GM21576 (cell line): ENCODE results near the gene KREMEN1.
"Not testable (repeated sequence)": the region's sequence is repeated elsewhere in the genome, so short reads cannot be mapped to it uniquely, and the experiment has no call there.

Experiments
- ATAC-seq: cut with Tn5 transposase; IDR thresholded peaks from one replicate; pipeline ENCODE4 v1.9.1; 2021; ENCODE audit warnings: mild to moderate bottlenecking, moderate library complexity; ENCODE audit not compliant: unreplicated experiment

The KREMEN1 gene

GRCh38 chr22:29078036-29078868 is 5.4 kb downstream of the KREMEN1 start:
- no peak for ATAC-seq

GRCh38 chr22:29078869-29079207 is 6.0 kb downstream of the KREMEN1 start:
- no peak for ATAC-seq

DNA sequence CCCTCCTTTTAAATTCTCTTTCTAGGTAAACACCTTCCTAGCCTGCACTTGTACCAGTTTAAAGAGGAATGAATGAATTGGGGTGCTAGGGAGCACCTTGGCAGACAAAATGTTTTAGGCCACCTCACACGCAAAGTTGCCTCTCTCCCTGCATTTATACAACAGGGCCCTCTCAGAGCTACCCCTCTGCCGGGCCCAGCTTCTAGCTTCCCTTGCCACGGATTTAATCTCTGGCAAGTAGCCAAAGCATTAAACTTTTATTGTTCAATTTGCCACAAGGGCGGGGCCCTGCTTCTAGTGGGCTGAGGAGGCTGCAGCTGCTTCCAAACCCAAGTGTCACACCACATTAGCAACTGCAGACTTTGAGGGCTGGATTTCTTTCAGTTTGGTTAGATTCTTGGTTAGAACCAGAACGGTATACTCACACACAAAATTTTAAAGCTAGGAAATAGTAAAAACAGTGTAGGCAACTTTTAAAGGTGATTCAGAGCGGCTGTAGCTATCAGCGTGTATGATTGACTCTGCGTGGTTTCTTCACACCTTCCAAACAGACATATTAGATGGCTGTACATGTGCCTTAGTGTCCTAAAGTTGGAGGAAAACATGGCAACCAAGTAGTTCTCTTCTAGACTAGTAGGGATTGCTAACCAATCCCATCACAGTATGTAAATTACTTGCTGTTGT is 6.5 kb downstream of the KREMEN1 start:
- no peak for ATAC-seq

DNA sequence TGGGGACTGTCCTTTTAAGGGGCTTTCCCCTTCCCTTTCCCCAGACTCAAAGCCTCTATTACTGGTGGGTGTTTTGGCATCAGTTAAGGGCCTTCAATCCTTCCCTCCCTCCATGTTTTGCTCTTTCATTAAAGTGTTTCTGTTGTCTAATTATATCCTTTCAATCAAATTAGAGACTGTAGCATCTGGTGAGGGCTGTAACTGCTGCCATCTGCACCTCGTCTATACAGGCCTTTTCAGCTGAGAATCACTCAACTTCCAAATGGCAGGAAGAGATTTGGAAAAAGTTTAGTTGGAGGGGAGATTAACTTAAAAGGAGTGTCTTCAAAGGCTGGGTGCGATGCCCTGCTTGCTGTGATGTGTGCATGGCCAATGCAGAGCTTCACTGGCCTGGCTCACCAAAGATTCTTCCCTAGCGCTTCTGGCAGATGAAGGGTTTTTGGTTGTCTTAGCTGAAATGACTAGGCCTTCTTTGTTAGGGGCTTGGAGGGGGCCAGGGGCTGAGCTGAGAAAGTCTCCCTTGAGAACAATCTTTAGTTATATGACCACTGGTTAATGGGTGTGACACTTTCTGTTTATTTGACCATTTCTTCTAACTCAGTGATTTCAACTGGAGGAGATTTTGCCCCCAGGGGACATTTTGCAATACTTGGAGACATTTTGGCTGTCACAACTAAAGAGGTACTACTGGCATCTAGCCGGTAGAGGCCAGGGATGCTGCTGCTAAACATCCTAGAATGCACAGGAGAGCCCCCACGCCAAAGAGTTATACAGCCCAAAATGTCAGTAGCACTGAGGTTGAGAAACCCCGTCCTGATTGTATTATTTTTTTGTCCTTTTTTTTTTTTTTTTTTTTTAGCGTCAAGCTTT is 7.5 kb downstream of the KREMEN1 start:
- no peak for ATAC-seq

- ATAC-seq, result no peak
Observed at GRCh38 chr22:29081517-29082236, 8.8 kb downstream of the KREMEN1 start.

GRCh38 chr22:29082826-29083545 is 10.2 kb downstream of the KREMEN1 start:
- ATAC-seq, result no peak

DNA sequence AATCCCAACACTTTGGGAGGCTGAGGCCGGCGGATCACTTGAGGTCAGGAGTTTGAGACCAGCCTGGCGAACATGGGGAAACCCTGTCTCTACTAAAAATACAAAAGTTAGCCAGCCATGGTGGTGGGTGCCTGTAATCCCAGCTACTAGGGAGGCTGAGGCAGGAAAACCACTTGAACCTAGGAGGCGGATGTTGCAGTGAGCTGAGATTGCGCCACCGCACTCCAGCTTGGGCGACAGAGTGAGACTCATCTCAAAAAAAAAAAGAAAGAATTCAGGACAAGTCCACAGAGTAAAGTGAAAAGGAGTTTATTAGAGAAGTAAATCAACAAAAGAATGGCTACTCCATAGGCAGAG is 10.7 kb downstream of the KREMEN1 start:
- ATAC-seq, result not testable (repeated sequence)

- ATAC-seq, result no peak
Observed at GRCh38 chr22:29083933-29084591, 11.2 kb downstream of the KREMEN1 start.

GRCh38 chr22:29087012-29087411 is 14.2 kb downstream of the KREMEN1 start:
- no peak for ATAC-seq

GRCh38 chr22:29088809-29089208 is 16.0 kb downstream of the KREMEN1 start:
- no peak for ATAC-seq

DNA sequence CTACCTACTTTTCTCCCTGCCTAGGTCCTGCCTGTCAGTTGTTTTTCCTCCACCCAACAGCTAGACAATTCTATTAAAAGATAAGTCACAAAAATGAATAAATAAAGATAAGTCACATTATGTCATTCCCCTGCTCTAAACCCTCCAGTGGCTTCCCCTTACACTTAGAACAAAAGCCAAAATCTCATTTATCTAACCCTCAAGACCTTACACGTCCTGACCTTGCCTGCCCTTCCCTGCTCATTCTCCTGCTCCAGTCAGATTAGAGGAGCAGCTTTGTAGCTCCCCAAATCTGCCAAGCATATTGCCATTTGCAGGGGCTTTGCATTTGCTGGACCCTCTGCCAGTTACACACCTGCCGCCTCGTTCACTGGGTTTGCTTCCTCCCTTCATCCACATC is 16.7 kb downstream of the KREMEN1 start:
- no peak for ATAC-seq

- no peak for ATAC-seq
Observed at GRCh38 chr22:29090039-29090438, 17.2 kb downstream of the KREMEN1 start.

DNA sequence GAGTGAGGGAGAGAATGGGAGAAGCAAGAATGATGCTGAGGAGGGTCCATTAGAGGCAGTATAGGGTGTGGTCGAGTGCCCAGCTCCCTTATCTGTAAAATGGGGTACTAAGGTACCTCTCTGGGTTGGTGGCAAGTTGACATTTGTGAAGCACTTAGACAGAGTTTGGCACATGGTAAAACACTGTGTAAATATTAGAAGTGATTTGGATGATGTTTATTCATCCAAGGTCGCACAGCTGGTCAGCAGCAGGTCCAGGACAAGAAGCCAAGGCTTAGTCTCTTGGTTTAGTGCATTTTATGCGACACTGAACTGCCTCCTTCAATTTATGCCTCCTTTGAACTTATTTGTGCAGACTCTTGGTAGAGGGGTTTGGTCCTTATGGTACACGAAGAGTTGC is 19.4 kb downstream of the KREMEN1 start:
- no peak for ATAC-seq

DNA sequence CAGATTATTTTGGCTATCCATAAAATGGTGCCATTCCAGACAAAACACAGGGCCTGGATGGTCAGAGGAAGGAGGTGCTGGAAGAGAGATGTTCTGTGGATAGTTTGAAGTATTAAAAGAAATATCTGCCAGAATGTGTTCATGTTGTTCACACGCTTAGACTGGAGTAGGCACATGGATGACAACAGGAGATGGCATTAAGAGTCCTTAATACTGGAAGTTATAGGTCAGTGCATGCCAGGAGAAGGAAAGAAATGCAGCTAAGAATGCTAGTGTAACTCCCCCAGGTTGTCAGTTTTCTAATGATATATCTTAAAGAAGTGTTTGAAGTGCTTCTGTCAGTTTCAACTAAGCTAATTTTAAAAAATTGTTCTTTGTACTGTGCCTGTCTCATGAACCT is 20.2 kb downstream of the KREMEN1 start:
- ATAC-seq, result no peak

DNA sequence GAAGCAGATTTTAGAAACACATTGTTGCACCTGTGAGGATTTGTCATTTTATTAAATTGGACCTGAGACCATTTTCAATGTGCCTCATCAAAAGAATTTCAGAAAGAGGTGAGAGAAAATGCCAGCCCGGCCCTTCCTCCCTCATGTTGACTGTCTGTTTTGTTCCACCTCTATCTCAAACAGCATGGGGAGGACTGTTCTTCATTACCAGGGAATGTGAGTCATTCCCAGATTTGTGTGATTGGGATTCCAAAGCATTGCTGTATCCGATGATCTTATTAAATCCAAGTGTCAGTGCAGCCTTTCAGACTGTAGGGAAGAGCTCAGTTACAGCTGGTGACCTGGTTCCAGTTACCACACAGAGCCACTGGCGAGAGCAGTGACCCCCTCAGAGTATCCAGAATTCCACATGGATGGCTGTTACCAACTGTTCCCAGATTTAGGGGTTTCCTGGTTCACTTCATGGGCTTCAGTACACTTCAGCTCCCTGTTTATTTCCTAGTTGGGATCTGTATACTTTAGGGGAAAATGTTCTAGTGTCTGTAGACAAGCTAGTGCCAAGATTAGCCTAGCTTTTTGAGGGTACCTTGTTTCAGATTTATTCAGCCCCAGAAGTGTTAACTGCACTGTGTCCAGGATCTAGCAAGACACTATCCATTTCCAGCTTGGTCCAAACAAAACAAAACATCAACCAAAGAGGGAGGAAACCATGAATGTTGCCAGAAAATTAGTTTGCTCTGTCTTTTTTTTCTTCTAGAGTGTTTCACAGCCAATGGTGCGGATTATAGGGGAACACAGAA is 20.9 kb downstream of the KREMEN1 start:
- no peak for ATAC-seq

GRCh38 chr22:29095459-29095858 is 22.6 kb downstream of the KREMEN1 start:
- ATAC-seq, result no peak

DNA sequence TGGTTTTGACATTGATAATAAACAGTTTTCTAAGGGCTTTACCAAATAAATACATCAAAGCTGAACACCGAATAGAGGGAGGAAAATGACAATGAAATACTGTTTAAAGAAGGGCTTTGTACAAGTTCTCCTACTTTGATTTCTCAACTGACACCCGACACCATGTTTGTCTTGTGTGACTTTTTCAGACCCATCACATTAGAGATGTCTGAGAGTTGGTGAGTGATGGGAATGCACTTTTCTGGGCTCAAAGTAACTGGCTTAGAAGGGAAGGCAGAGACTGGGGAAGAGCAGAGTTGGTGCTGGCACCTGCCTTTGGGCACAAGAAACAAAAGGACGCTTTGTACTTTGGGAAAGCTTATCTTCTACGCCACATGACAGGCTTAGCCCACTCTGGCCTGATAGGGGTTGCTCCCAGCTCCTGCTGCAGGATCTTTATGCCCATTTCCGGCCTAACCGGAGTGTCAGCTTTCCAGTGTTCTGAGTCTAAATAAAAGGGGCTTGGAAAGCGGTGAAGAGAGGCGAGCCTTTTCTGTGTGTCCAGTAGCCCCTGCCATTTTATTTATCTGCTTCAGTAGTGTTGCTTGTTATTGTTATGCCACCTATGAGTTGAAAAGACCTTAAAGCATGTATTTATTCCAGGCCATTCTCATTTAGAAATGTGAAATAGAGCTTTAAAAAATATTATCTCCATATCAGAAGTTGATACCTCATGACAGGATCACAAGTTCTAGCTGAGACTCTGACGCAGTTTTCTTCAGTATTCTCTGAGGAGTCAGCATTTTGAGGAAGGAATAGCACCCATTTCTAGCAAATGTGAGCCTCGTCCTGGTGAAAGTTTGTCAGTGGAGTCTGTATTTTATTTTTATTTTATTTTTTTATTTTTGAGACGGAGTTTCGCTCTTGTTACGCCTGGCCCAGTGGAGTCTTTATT is 24.2 kb downstream of the KREMEN1 start:
- no peak for ATAC-seq

- ATAC-seq, result no peak
Observed at GRCh38 chr22:29098296-29098695, 25.5 kb downstream of the KREMEN1 start.
